ENCODE results near the gene RPLP2. TPM values are rescaled to one million over a fixed set of nuclear protein-coding genes. Genes with fewer than 3 reads are reported as not detected.

The RPLP2 gene
- total RNA-seq, 1 donor from 2014 or later, result 232 TPM

DNA sequence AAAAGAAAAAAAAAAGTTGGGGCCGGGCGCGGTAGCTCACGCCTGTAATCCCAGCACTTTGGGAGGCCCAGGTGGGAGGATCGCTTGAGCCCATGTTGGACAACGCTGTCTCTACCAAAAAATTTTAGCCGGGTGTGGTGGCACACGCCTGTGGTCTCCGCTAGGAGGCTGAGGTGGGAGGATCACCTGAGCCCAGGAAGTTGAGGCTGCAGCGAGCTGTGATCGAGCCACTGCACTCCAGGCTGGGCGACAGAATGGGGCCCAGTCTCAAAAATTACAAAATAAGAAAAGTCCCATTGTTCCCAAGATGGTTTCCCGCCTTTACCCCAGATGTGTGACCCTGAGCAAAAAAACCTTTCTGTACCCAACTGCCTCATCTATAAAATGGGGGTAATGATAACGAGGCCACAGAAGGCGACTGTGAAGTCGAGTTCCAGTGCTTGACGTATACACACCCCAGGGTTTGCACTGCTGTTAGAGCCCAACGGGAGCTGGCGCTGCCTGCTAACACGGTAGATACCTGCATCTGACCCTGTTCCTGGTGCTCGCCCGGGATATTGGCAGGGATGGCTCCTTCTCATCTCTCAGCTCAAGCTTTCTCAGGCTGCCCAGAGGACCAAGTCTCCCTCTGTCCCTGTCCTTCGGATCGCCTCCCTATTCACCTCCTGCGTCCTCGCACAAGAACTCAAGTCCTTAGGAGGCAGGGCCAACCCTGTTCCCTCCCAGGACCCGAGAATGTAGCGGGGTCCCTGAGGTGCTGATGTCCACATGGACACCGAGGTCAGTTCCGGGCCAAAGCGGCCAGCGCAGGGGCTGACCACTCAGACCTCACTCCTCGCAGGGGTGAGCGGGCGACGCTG, 1.1 kb upstream of the RPLP2 start:
- no peak for DNase-seq

DNA sequence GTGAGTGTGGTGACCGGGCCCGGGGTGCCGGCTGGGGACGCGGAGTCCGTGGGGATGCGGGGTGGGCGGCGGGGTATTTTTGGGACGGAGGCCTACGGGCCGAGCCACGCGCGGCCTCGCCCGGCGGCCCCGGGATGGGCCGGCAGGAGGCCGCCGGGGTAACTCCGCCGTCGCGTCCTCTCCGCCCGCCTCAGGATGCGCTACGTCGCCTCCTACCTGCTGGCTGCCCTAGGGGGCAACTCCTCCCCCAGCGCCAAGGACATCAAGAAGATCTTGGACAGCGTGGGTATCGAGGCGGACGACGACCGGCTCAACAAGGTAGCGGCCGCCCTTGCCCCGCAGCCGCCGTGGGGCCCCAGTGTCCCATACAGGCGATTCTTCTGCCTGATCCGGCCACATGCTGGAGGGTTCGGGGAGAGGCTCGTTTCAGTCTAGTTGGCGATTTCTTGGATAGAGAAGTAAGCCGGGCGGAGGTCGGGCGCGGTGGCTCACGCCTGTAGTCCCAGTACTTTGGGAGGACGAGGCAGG, 337 bp downstream of the RPLP2 start:
- no peak for DNase-seq

DNA sequence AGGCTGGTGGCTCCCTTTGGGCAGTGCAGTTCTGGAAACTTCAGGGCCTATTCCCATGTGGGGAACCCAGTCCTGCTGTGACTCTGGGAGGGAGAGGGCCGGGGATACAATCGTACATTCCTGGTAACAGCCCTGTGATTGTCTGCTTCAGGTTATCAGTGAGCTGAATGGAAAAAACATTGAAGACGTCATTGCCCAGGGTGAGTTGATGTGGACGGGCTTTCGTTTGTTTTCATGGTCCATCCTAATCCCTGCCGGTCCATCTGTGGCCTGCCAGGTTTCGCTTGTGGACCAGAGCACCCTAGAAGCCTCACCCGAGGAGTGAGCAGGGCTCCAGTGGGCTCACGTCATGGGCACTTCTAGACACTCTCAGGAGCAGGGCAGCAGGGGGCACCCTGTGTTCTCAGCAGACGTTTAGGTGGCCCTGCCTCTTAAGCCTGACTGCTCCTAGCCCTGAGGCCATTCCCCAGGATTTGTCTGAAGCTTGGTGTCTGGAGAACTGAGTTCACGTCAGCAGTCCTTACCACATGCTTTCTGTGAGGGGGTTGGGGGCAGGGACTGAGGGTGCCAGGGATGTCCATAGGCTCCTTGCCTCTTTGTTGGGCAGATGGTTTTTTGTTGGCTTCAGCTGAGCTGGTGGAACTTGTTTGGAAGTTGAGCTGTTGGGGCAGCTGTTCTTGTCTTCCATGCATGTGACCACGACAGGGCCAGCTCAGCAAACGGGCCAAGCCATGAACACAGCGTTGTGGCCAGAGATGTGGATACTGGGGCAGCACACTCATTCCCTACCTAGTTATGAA, 1.9 kb downstream of the RPLP2 start:
- peak; percentile 61 for DNase-seq

DNA sequence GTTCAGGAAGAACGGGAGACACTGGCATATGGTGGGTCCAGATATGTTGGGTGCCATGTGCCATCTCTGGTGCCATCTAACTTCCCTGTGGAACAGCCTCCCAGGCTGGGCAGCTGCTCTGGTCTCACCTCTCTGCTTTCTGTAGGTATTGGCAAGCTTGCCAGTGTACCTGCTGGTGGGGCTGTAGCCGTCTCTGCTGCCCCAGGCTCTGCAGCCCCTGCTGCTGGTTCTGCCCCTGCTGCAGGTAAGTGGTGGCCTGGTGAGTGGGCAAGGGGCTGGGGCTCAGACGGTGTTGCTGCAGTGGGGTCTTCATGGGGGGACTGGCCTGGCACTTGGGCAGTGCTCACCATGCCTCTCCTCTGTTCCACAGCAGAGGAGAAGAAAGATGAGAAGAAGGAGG, 2.6 kb downstream of the RPLP2 start:
- DNase-seq, result no peak

DNA sequence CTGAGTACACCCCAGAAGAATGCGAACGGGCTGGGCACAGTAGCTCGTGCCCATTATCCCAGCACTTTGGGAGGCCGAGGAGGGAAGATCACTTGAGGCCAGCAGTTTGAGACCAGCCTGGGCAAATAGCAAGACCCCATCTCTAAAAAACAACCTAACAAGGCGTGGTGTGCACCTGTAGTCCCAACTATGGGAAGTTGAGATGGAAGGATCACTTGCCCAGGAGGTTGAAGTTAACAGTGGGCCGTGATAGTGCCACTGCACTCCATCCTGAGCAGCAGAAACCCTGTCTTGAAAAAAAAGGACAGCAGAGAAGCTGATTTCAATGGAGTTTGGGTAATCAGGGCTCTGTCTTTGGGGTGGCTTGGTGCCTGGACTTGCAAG, 3.3 kb downstream of the RPLP2 start:
- no peak for DNase-seq

DNA sequence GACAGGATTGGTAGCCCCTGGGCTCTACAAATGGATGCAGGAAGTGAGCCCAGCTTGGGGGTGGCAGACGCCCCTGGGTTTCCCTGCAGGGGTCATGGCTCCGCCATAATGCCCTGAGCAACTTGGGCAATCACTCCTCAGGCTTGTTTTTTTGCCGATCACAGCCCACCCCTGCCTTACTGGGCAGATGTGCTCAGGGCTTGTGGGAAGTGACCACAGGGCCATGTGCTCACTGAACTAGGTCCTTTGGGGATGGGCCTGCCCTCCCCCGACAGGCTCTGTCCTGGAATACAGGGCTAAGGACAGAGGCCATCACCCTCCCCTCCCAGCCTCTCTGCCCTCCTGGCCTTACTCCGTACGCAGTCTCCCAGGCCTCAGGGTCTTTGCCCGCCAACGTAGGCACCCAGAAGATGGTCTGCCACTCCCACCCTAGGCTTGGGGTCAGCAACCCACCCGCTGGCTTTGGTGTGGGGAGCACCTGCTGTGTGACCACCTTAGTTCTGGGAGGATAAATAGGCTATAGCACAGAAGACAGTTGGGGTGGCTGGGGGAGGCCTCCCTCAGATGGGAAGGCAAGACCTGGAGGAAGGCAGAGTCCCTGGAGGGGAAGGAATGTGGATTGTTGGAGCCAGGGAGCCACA, 3.8 kb downstream of the RPLP2 start:
- DNase-seq, result no peak

DNA sequence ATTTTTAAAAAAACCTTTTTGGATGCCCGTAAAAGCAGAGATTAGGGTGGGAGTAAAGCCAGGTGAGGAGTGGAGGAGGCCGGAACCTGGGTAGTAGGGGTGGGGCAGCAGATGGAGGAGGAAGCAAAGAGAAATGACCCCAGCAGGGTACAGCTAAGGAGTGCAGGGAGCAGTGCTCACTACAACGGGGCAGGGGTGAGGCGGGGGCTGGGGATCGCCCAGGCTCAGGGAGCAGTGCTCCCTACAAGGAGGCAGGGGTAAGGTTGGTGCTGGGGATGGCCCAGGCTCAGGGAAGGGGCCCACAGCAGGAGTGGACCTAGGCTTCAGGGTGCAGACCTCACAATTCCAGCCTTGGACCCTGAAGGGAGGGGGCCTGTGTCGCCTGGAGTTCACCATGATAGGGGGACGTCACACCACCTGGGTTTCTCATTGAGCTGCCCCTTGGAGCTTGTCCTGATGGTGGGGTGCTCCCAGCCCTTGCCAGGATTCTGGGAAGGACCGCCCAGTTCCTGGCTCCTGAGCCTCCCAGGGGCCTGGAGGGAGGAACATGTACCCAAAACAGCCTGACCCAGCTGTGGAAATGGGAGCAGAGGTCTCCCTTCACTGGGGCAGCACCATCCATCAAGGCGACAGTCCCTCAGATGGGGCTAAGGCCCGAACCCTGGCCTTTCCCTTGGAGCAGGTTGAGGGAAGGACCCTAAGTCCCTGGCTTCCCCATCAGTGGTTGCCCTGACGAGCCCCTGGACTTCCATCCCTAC, 6.1 kb downstream of the RPLP2 start:
- no peak for DNase-seq

DNA sequence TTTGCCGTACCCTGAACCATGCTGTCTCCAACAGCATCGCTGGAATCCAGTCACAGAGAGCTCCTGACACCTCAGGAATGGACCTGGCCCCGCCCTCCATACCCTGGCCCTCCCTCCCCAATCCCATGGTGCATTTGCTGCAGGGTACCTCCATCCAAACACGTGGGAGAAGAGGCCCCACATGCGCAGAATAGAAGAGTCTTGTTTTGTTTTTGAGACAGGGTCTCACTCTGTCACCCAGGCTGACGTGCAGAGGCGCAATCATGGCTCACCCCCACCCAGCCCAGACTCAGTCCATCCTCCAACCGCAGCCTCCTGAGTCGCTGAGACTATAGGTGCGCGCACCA, 6.6 kb downstream of the RPLP2 start:
- no peak for DNase-seq

DNA sequence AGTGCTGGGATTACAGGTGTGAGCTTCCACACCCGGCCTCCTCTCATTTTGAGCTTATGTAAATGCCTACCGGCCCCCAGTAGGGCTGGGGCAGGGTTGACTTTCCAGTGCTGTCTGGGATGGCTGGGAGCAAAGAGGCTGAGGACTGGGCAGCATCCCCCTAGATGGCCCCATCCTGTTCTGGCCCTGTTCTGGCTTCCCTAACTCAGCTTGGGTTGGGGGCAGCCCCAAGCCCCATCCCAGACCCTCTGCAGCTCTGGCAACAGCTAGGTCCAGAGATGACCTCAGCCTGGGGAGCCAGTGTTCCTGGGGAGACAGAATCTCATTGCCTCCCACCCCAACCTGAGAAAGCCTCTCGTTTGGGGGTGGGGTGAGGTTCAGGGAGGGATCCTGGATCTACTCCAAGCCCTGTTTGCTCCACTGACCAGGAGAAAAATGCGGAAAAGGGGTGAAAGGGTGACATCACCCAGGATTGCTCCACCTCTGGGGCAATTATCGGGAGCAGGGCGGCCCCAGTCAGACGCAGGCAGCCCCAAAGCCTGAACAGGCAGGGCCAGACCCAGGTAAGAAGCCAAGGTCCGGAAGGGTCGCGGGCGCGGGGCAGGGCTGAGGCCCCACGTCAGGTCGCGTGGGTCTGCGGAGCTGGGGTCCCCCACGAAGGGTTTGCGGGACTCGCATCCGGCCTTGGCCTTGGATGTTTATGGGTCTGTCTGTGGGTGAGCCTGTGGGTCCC, 8.8 kb downstream of the RPLP2 start, which contains the start of gene PNPLA2:
Gene PNPLA2, plus strand, starts transcription at position 519 of the 733 bp plus-strand sequence. CDS start 805 bp downstream, outside the sequence.
- no peak for DNase-seq

DNA sequence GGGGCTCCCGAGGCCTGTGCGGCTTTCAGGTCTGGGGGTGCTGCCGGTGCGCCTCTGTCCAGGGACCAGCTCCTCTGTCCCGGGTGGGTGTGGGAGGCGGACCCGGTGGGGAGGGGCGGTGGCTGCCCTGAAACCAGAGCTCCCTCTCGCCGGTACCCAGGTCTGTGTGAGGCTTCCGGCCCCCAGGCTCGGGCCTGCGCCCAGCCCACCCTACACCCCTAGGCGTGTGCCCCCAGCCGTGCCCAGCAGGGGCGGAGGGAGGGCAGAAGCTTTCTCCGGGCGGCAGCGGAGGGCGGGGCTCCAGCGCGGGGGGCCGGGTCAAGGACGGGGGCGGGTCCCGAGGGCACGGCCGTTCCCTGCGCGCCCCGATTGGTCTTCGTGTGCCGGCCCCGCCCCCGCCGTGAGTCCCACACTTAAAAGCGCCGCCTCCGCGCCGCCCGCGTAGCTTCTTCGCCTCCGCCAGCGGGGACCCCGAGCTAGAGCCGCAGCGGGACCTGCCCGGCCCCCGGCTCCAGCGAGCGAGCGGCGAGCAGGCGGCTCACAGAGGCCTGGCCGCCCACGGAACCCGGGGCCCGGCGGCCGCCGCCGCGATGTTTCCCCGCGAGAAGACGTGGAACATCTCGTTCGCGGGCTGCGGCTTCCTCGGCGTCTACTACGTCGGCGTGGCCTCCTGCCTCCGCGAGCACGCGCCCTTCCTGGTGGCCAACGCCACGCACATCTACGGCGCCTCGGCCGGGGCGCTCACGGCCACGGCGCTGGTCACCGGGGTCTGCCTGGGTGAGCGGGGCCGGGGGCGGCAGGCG, 9.6 kb downstream of the RPLP2 start:
- peak; percentile 91 for DNase-seq

DNA sequence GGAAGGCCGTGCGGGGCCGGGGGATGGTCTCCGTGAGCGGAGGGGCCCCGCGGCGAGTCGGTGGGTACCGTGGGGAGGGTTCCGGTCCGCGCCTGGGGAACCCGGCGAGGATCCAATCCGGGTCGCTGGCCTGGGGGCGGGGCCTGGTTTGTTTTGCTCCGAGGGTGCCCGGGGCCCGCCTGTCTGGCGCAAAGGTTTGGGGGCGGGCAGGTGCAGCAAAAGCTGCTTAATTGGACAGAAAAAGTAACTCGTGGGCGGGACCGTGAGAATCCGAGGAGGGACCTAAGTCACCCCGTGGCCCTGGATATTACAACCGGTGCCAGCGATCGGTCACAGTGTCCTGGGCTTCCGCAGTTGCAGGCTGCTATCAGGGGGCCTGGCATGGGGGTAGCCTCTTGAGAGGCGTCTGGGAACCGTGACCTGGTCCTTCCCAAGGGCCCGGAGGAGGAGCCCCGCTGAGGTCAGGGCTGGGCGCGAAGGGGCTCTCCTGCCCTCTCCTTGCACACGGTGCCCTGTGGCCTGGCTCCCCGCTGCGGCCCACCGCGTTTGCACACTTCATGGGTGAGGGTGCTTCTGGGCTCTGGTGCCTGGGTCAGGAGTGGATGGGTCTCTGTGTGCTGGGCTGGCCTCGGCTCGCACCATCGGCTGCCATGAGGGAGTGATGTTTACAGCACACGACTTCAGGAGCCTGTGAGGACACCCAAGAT, 10.3 kb downstream of the RPLP2 start:
- DNase-seq, result peak; percentile 85

DNA sequence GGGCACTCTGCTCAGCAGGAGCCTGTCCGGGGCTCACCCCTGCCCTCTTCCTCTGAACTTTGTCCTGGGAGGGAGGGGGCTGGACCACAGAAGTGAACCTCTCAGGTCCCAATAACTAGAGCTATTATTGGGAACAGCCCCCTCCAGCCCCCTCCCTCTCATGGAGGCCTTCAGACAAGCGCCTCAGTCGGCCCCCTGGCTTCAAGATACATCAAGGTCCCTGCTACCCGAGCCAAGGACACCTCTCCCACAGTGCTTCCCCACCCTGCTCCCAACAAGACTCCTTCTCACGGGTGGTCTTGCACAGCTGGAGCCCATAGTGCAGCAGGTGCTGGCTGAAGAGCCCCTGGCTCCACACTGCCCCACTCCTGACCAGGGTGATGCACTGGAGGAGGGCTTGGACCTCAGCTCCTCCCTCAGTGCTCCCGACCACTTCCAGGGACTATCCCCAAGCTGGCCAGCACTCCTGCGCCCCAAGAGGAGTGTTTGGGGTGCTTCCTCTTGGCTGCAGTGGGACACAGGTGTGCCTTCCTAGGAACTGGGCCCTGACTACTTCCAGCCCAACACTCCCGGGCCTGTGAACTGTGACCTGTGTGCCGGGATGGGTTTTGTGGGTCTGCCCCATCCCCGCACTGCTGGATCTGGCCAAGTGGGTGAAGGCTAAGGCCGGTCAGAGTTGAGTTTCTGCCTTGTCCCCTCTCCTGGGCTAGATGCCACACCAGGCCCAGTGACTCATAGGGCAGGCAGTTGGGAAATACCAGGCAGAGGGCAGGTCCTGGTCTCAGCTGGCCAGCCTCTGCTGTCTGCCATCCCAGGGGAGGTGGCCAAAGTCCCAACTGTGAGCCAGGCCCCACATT, 11.1 kb downstream of the RPLP2 start:
- DNase-seq, result peak; percentile 50

DNA sequence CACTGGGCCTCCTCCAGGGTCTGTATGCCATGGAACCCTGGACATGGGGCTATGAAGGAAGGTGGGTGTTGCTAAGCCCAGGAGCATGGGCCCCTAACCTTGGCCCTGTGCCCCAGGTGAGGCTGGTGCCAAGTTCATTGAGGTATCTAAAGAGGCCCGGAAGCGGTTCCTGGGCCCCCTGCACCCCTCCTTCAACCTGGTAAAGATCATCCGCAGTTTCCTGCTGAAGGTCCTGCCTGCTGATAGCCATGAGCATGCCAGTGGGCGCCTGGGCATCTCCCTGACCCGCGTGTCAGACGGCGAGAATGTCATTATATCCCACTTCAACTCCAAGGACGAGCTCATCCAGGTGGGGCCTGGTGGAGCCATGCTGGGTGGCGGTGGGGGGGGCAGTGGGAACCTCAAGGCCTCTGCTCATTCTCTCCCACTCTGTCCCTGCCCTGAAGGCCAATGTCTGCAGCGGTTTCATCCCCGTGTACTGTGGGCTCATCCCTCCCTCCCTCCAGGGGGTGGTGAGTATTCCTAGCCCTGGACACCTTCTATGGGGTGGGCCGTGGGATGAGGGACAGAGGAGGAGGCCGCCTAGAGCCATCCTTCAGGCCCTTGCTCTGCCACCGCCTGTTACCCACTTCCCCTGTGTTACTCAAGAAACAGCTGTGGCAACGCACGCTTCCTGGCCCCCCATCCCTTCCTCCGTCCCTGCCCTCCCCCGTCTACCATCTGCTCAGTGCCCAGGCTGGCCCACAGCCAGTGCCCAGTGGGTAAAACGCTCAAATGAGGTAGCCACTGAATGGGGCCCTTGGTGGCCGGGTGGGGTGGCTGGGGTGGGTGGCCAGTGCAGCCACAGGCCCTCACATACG, 12.0 kb downstream of the RPLP2 start:
- no peak for DNase-seq

DNA sequence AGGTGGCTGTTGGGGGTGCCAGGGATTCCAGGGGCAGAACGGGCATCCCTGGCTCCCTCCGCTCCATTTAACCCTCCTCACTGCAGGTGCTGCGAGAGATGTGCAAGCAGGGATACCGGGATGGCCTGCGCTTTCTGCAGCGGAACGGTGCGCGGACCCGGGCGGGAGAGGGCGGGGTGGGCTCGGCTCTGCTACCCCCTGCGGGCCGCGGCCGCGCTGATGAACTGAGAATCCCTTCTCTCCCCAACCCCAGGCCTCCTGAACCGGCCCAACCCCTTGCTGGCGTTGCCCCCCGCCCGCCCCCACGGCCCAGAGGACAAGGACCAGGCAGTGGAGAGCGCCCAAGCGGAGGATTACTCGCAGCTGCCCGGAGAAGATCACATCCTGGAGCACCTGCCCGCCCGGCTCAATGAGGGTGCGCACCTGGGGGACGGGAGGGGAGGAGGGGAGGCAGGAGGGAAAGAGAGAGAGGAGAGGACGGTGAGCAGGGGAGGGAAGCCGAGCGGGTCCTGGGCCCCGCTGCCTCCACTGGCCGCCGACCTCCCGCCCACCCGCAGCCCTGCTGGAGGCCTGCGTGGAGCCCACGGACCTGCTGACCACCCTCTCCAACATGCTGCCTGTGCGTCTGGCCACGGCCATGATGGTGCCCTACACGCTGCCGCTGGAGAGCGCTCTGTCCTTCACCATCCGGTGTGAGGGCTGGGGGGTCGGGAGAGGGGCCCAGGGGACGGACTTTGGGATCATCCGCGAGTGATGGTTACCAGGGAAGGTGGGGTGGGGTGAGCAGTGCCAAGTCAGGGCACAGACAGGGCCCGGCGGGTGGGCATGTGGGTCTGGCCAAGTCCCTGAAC, 13.9 kb downstream of the RPLP2 start:
- DNase-seq, result no peak

DNA sequence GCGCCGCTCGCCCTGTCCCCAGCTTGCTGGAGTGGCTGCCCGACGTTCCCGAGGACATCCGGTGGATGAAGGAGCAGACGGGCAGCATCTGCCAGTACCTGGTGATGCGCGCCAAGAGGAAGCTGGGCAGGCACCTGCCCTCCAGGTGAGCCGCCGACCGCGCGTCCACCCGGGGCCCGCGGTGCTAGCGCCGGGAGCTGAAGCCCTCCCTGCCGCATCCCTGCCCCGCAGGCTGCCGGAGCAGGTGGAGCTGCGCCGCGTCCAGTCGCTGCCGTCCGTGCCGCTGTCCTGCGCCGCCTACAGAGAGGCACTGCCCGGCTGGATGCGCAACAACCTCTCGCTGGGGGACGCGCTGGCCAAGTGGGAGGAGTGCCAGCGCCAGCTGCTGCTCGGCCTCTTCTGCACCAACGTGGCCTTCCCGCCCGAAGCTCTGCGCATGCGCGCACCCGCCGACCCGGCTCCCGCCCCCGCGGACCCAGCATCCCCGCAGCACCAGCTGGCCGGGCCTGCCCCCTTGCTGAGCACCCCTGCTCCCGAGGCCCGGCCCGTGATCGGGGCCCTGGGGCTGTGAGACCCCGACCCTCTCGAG, 14.6 kb downstream of the RPLP2 start:
- no peak for DNase-seq

DNA sequence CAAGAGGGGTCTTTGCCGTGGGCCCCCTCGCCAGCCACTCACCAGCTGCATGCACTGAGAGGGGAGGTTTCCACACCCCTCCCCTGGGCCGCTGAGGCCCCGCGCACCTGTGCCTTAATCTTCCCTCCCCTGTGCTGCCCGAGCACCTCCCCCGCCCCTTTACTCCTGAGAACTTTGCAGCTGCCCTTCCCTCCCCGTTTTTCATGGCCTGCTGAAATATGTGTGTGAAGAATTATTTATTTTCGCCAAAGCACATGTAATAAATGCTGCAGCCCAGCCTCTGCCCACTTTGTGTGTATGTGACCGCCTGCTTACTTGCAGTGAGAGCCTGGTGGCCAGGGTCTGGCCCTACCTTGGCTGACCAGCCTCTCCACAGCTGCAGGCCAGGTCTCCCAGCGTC, 15.2 kb downstream of the RPLP2 start:
- no peak for DNase-seq
